ENCODE data around the gene KITLG.
A peak's percentile ranks its signal among the peaks of the same experiment; 100 is the strongest.
"Not testable (repeated sequence)": the region's sequence is repeated elsewhere in the genome, so short reads cannot be mapped to it uniquely, and the experiment has no call there.

KITLG gene

DNA sequence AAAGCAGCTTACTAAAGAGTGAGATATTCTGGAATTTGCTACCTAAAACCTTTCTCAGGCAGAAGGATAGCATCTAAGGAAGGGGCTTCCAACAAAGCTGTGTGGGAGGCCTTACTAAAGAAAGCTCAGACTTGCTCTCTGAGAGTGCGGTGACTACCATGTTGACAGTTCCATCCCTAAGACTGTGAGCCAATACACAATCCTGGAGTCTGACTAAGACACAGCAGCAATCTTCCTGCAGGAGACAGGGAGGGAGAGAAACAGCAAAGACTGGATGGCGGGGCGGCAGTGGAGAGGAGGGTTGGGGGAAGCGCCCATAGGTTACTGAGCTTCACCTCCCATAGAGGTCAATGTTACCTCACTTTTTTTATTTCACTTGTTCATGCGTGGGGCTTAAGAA lies 70.9 kb downstream of the KITLG start:
- TF ChIP-seq, protein P1, sequence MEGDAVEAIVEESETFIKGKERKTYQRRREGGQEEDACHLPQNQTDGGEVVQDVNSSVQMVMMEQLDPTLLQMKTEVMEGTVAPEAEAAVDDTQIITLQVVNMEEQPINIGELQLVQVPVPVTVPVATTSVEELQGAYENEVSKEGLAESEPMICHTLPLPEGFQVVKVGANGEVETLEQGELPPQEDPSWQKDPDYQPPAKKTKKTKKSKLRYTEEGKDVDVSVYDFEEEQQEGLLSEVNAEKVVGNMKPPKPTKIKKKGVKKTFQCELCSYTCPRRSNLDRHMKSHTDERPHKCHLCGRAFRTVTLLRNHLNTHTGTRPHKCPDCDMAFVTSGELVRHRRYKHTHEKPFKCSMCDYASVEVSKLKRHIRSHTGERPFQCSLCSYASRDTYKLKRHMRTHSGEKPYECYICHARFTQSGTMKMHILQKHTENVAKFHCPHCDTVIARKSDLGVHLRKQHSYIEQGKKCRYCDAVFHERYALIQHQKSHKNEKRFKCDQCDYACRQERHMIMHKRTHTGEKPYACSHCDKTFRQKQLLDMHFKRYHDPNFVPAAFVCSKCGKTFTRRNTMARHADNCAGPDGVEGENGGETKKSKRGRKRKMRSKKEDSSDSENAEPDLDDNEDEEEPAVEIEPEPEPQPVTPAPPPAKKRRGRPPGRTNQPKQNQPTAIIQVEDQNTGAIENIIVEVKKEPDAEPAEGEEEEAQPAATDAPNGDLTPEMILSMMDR (conservative IDR thresholded peaks at IDR 0.05; ENCODE audit: low read depth, low read length): no peak
- no peak for DNase-seq (ENCODE audit: low read depth)
- H3K4me3 ChIP-seq (ENCODE audit: low read depth, low read length): no peak overlapping the region

DNA sequence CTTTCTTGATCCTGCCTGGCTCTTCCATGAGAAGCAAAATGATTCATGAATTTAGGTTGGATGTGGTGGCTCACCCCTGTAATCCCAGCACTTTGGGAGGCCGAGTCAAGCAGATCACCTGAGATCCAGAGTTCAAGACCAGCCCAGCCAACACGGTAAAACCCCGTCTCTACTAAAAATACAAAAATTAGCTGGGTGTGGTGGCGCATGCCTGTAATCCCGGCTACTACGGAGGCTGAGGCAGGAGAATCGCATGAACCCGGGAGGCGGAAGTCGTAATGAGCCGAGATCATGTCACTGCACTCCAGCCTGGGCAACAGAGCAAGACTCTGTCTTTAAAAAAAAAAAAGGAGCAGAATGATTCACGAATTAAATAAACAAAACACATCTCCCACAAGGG lies 72.4 kb downstream of the KITLG start:
- H3K4me3 ChIP-seq (ENCODE audit: low read depth, low read length): not testable (repeated sequence)

DNA sequence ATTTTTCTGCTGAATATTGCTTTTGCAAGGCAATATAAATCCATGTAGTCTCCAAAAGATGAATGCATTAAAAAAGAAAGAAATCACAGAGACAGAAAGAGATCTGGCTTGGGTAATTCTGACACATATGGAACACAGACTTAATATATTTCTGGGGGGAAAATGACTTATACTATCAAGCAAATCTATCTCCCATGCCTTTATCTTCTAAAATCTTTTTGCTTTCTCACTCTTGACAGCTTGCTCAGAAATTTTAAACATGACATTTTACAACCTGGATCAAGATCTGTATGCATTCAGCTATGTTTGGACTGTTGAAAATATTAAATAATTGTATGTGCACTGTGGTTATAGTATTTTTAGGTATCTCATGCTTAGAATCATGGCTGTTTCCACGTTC lies 73.0 kb downstream of the KITLG start:
- no peak for DNase-seq (ENCODE audit: low read depth)
- no peak overlapping the region for H3K4me3 ChIP-seq (ENCODE audit: low read depth, low read length)
- TF ChIP-seq, protein P1 (conservative IDR thresholded peaks at IDR 0.05; ENCODE audit: low read depth, low read length): no peak

More for the DNA sequence above, 72.4 kb downstream of the KITLG start:
- not testable (repeated sequence) for DNase-seq (ENCODE audit: low read depth)

DNA sequence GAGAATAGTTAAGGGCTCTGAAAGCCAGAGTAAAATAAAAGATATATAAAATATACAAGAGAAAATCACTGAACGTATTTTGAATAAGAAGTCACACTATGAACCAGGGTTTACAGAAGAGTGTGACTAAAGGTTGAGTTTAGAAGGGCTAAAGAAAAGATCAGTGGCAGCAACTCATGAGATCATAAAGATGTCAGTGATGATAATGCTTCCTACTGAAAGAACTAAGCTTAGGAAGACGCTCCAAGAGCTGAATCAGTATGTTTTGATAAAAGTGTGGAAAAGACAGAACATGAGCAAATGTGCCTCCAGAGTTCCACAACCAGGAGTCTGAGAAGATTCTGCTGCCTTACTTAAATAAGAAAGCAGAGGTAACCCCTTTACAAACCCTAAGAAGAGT lies 74.6 kb downstream of the KITLG start:
- TF ChIP-seq, protein P1 (conservative IDR thresholded peaks at IDR 0.05; ENCODE audit: low read depth, low read length): no peak
- no peak for DNase-seq (ENCODE audit: low read depth)
- no peak overlapping the region for H3K4me3 ChIP-seq (ENCODE audit: low read depth, low read length)

DNA sequence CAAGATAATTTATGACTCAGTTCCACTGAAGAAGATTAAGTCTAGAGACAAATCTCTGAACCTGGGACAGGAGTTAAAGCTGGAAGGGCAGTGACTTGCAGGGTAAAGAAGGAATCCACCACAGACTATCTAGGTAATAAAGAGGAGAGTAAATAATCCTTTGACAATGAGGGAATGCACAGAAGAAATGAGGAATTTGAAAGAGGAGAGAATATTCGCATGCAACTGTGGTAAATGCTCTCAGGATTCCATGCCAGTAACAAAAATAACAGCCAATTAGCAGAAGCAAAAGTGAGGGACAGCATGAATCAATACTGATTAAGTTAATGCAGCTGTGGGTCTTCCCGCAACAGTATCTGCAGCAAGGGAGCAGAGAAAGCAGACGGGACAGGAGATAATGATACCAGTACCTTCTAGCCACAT lies 77.0 kb downstream of the KITLG start:
- no peak for DNase-seq (ENCODE audit: low read depth)
- H3K4me3 ChIP-seq (ENCODE audit: low read depth, low read length): no peak overlapping the region
- TF ChIP-seq, protein P1 (conservative IDR thresholded peaks at IDR 0.05; ENCODE audit: low read depth, low read length): no peak

DNA sequence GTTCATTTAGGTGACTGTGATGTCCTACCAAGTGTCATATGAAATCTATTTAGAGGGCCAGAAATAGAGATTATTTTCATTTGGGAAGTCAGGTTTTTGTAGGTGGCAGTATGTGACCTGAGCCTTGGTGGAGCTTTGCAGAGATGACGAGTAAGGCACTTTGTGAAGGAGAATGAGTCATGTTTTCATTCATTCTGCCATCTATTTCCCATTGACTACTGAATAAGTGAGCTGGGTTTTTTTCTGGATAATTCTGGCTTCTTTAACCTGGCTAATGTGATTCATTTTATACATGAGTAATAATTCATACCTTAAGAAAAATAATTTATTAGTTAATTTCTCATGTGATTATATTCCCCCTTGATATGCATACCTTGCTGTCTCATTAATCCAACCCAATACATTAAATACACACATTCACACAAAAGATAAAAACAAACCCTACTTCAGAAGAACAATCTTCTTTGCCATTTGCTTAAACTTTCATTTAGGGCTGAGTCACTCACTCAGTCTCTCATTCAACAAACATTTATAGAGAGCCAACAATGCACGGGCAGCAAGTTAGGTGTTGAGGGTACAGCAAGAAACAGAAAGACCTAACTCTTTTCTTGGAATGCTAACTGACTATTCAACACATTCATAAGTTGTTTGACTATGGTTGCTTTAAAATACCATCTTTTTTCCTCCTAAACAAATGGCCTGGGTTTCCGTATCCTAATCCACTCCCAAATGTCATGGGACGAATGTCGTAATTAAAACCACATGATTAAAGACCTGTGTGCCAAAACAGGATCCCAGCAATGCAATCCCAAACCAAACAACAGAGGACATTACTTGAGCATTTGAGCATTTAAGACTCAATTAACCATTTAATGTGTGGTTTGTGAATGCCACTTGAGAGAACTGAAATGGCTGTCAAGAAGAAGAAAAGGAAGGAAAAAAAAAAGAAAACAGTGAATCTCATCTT lies 78.0 kb downstream of the KITLG start:
- peak; percentile 14 for DNase-seq (ENCODE audit: low read depth)
- TF ChIP-seq, protein P1 (conservative IDR thresholded peaks at IDR 0.05; ENCODE audit: low read depth, low read length): no peak
- no peak overlapping the region for H3K4me3 ChIP-seq (ENCODE audit: low read depth, low read length)

DNA sequence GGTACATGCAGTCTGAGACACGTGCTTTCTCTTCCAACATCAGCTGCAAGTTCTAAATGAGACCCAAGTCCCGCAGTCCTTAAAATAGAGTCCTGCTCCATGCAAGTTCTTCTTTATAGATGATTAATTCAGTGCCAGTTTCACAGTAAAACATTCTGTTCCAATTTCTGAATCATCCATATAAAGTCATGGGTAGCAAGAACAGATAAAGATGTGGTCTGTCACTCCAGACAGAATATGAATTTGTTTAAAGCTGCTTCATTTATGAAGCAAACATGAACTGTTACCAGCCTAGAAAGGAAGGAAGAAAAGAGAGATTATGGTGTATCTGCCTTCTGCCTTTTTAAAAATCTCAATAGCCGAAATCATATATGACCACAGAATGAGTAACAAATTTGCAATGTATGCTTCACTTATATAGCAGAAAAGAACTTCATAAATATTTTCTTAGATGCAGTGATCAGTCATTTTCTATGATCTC lies 83.3 kb downstream of the KITLG start:
- no peak overlapping the region for H3K4me3 ChIP-seq (ENCODE audit: low read depth, low read length)
- TF ChIP-seq, protein P1 (conservative IDR thresholded peaks at IDR 0.05; ENCODE audit: low read depth, low read length): no peak
- DNase-seq (ENCODE audit: low read depth): peak; percentile 3
